MM.1S (cell line): ENCODE results near the gene DSEL.

Experiments
- CTCF ChIP-seq: fragments of 300-600 bp; sonication (generic); IDR thresholded peaks from 2 replicates; pipeline ENCODE4 v1.5.1; 2016; ENCODE audit warnings: antibody characterized with exemption, low read length, mixed read lengths
- EZH2phosphoT487 ChIP-seq: fragments of 300-600 bp; sonication (generic); IDR thresholded peaks from 2 replicates; pipeline ENCODE4 v1.6.1; 2018; ENCODE audit warnings: antibody characterized with exemption, low read length

- TF ChIP-seq CTCF, result no peak
- no peak for TF ChIP-seq EZH2phosphoT487
These were observed 2.1 kb downstream of the DSEL start for GRCh38 chr18:67514465-67514864.
